ENCODE measurements around the gene FXYD4. TPM values are rescaled to one million over a fixed set of nuclear protein-coding genes. Genes with fewer than 3 reads are reported as not detected.

FXYD4 gene
- total RNA-seq, 1 donor from 2014 or later = 1.1 TPM

DNA sequence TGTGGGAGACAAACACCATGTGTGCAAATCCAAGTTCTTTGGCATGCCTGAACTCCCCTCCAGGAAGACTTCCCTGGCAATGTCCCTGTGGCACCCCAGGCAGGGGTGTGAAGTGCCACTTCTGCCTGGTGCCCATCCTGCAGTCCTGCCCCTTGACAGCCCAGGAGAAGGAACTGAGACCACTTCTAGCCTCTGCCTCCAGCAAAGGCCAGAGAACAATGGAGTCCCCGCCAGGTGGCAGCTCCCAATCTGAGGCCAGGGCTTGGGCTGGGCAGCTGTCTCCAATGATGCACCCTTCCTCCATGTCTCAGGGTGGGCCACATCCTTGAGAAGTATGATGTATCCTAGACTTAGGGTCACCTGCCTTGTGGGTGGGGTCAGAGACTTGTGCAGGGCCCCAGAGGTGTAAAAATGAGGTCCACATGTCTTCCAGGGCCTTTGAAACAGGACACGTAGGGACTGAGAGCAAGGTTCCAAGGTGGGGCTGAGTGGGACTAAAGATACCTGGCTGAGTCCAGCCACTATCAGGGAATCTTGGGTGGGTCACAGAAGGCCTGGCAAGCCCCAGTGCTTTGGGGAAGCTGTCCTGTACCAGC, 5.5 kb downstream of the FXYD4 start:
- ATAC-seq (no peak), DNase-seq (no peak)
- intact Hi-C loops (cut with DNase I) = no loop called here
- Histone ChIP-seq H3K36me3 (no peaks in the 10 kb centered on the region), H3K4me3 (no peak overlapping the region), H3K27me3 (no peaks in the 10 kb centered on the region), H3K4me1 (no peaks in the 10 kb centered on the region), H3K9me3 (no peaks in the 10 kb centered on the region), H3K27ac (no peak overlapping the region)
- TF ChIP-seq, protein P1, sequence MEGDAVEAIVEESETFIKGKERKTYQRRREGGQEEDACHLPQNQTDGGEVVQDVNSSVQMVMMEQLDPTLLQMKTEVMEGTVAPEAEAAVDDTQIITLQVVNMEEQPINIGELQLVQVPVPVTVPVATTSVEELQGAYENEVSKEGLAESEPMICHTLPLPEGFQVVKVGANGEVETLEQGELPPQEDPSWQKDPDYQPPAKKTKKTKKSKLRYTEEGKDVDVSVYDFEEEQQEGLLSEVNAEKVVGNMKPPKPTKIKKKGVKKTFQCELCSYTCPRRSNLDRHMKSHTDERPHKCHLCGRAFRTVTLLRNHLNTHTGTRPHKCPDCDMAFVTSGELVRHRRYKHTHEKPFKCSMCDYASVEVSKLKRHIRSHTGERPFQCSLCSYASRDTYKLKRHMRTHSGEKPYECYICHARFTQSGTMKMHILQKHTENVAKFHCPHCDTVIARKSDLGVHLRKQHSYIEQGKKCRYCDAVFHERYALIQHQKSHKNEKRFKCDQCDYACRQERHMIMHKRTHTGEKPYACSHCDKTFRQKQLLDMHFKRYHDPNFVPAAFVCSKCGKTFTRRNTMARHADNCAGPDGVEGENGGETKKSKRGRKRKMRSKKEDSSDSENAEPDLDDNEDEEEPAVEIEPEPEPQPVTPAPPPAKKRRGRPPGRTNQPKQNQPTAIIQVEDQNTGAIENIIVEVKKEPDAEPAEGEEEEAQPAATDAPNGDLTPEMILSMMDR (IDR thresholded peaks at IDR 0.05) = no peak

DNA sequence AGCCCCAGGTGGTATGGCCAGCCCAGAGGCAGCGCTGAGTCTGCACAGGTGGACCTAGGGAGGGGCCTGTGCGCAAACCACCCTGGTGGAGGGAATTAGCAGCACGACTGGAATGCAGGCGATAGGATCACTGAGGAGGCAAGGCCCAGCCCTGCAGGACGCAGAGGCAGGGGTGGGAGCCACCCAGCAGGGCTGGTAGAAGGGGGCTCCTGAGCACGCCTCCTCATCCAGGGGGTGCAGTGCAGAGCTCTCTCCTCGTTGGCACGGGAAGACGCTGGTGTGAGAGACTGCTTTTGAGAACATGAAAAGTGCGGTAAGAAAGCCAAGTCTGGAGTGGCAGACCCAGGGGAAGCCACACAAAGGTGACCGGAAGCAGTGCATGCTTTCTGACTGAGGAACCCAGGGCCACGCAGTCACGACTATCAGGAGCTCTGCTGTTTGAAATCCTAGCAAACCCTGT, 6.0 kb downstream of the FXYD4 start:
- peak; percentile 89 for ATAC-seq

DNA sequence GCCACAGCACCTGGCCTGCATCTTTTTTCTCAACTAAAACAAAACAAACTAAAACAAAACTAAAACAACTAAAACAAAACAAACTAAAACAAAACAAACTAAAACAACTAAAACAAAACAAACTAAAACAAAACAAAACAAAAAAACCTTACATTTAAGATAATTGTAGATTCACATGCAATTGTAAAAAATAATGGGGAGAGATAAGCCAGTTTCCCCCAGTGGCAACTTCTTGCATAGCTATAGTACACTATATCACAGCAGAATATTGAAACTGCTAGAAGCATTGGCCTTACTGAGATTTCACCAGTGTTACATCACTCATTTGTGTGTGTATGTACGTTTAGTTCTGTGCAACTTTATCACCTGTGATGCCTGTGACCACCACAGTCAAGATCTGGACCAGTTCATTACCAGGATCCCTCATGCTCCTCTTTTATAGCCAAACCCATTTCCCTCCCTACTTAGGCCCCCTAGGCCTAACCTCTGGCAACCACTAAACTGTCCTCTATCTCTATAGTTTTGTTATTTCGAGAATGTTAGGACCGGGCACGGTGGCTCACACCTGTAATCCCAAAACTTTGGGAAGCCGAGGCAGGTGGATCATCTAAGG, 9.3 kb downstream of the FXYD4 start:
- Histone ChIP-seq H3K27me3 (no peaks in the 10 kb centered on the region), H3K36me3 (peaks cover 11% of the 10 kb centered on the region), H3K9me3 (no peaks in the 10 kb centered on the region), H3K4me3 (no peak overlapping the region), H3K4me1 (no peaks in the 10 kb centered on the region), H3K27ac (no peak overlapping the region)
- TF ChIP-seq, protein P1 (IDR thresholded peaks at IDR 0.05) = no peak
- intact Hi-C loops (cut with DNase I) = no loop called here
- ATAC-seq = no peak
- DNase-seq = no peak

More for the DNA sequence above, 6.0 kb downstream of the FXYD4 start:
- Histone ChIP-seq H3K4me1 (no peaks in the 10 kb centered on the region), H3K27me3 (no peaks in the 10 kb centered on the region), H3K4me3 (no peak overlapping the region), H3K27ac (peak overlapping the region; percentile 13), H3K36me3 (no peaks in the 10 kb centered on the region), H3K9me3 (no peaks in the 10 kb centered on the region)
- intact Hi-C loops (cut with DNase I) = no loop called here
- DNase-seq = peak; percentile 72
- TF ChIP-seq, protein P1 (IDR thresholded peaks at IDR 0.05) = peak; percentile 14

DNA sequence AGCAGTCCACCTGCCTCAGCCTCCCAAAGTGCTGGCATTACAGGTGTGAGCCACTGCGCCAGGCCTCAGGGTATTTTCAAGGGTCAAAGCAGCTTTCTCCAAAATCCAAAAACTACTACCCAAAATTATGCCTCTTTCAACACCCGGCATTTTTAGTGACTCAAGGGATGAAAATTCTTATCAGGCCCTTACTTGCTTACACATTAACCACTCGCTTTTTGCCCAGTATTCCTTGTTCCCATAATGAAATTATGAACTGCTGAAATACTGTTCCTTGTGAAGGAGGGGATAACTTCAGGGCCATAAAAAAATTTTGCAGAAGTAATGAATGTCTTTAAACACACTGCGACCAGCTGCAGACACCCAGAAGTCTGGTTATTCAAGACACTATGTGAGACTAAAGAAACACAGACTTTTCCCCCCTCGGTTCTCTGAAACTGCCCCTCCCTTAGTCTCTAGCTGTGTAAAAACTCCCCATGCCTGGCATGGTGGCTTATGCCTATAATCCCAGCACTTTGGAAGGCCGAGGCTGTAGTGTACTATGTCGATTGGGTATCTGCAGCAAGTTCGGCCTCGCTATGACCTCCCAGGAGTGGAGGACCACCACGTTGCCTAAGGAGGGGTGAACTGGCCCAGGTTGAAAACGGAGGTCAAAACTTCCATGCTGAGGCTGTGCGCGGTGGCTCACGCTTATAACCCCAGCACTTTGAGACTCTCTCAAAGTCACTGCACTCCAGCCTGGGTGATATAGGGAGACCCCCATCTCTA, 12.0 kb downstream of the FXYD4 start:
- DNase-seq (no peak), ATAC-seq (peak; percentile 5)
- intact Hi-C loops (cut with DNase I) = no loop called here
- TF ChIP-seq, protein P1 (IDR thresholded peaks at IDR 0.05) = no peak
- Histone ChIP-seq H3K4me3 (no peak overlapping the region), H3K9me3 (no peaks in the 10 kb centered on the region), H3K27ac (no peak overlapping the region), H3K27me3 (no peaks in the 10 kb centered on the region), H3K36me3 (peaks cover 38% of the 10 kb centered on the region), H3K4me1 (no peaks in the 10 kb centered on the region)

DNA sequence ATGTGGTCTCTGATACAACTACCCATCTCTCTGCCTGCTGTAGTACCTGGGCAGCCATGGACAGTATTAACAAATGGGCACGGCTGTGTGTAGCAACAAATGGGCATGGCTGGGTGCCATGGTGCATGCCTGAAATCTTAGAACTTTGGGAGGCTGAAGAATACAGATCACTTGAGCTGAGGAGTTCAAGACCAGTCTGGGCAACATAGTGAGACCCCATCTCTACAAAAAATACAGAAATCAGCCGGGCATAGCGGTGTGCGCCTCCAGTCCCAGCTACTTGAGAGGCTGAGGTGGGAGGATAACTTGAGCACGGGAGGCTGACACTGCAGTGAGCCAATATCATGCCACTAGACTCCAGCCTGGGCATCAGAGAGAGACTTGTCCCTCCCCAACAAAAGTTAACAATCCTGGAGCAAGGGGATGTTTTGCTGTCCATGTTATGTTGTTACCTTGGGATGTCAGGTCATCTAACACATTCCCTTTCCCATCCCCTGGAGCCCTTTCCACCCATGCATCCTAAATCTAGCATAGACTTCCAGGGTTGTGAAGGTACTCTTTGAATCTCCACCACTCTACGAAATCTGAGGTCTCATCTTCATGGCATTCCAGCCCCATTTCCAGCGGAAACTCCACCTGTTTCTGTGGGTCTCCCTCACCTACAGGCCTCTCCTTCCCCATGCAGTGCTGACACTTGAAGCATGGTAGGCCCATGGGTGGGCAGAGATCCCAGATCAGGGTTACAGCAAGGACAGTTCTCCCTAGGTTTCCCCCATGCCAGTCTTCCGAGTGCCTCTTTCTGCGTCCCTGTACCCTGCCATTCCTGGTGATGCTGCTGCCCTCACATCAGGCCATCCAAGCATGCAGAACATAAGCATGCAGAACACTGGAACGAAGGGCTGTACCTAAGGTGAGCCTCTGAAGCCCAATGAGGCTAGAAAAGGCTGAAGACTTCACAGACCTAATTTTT, 13.1 kb downstream of the FXYD4 start:
- Histone ChIP-seq H3K4me1 (no peaks in the 10 kb centered on the region), H3K27me3 (no peaks in the 10 kb centered on the region), H3K4me3 (no peak overlapping the region), H3K9me3 (no peaks in the 10 kb centered on the region), H3K36me3 (peaks cover 49% of the 10 kb centered on the region), H3K27ac (no peak overlapping the region)
- TF ChIP-seq, protein P1 (IDR thresholded peaks at IDR 0.05) = no peak
- ATAC-seq = peak; percentile 17
- peak; percentile 3 for DNase-seq
- intact Hi-C loops (cut with DNase I) = no loop called here

Data from upper lobe of right lung (tissue), 1 donor.